H1 (cell line): ENCODE results near the gene ADARB2.
A peak's percentile ranks its signal among the peaks of the same experiment; 100 is the strongest.

Source experiments
- BRCA1 ChIP-seq: IDR thresholded peaks from 2 replicates; pipeline ENCODE4 v1.6.1; 2012; ENCODE audit warnings: low read depth, low read length, improper control_type of control experiment
- CBX5 ChIP-seq: fragments of 300-800, 300-1000 bp; sonication (generic); IDR thresholded peaks from 2 replicates; pipeline ENCODE4 v1.7.1; 2016; ENCODE audit warnings: antibody characterized with exemption, low read length, low read depth
- CEBPB ChIP-seq: IDR thresholded peaks from 2 replicates; pipeline ENCODE4 v1.6.1; 2012; ENCODE audit warnings: low read depth, low read length
- PHF8 ChIP-seq: fragments of 200-600 bp; sonication (generic); conservative IDR thresholded peaks from 2 replicates; pipeline ENCODE4 v1.7.1; 2012; ENCODE audit warnings: low read depth, mild to moderate bottlenecking, inconsistent platforms, low read length, moderate library complexity
- POLR2A ChIP-seq, 2 experiments: IDR thresholded peaks; 1 replicate in 1 of 2; 2 replicates in 1 of 2; pipeline ENCODE4 v1.6.1; 2011; ENCODE audit warnings: low read depth in 2 of 2, low read length in 2 of 2, mild to moderate bottlenecking in 2 of 2; ENCODE audit errors: control extremely low read depth in 1 of 2
- RBBP5 ChIP-seq: IDR thresholded peaks from 2 replicates; pipeline ENCODE4 v1.7.1; 2012; ENCODE audit warnings: low read depth, mild to moderate bottlenecking, inconsistent platforms, low read length, moderate library complexity, borderline replicate concordance
- RXRA ChIP-seq: IDR thresholded peaks from 2 replicates; pipeline ENCODE4 v1.6.1; 2011; ENCODE audit warnings: low read depth, mild to moderate bottlenecking, low read length, moderate library complexity; ENCODE audit not compliant: insufficient read depth
- SUZ12 ChIP-seq: fragments of 200-600 bp; sonication (generic); IDR thresholded peaks from 2 replicates; pipeline ENCODE4 v1.6.1; 2012; ENCODE audit warnings: mild to moderate bottlenecking, inconsistent platforms, low read length, moderate library complexity, mixed read lengths
- TAF7 ChIP-seq: optimal IDR thresholded peaks from 2 replicates; pipeline ENCODE3; 2011; ENCODE audit warnings: low read depth, mild to moderate bottlenecking, inconsistent platforms, low read length, moderate library complexity, borderline replicate concordance
- TEAD4 ChIP-seq: IDR thresholded peaks from 2 replicates; pipeline ENCODE4 v1.6.1; 2012; ENCODE audit warnings: low read depth, low read length, inconsistent platforms, mixed read lengths
- TF ChIP-seq, protein P1 (sequence below), 3 experiments: IDR thresholded peaks; 1 replicate in 2 of 3; 2 replicates in 1 of 3; pipeline versions ENCODE4 v1.5.1 to v1.6.1; 2011; ENCODE audit warnings: low read length in 3 of 3, mild to moderate bottlenecking in 3 of 3, inconsistent platforms in 2 of 3, low read depth in 1 of 3, moderate library complexity in 1 of 3; ENCODE audit not compliant: insufficient read depth in 1 of 3; ENCODE audit errors: control extremely low read depth in 1 of 3
- TF ChIP-seq, protein P2 (sequence below): IDR thresholded peaks from 2 replicates; pipeline ENCODE4 v1.6.1; 2012; ENCODE audit warnings: inconsistent platforms
- TF ChIP-seq, protein P3 (sequence below): IDR thresholded peaks from 2 replicates; pipeline ENCODE4 v1.6.1; 2012; ENCODE audit warnings: inconsistent platforms
- TF ChIP-seq, protein P4 (sequence below): IDR thresholded peaks from 2 replicates; pipeline ENCODE4 v1.6.1; 2011; ENCODE audit warnings: low read depth, mild to moderate bottlenecking, low read length; ENCODE audit not compliant: insufficient read depth

DNA sequence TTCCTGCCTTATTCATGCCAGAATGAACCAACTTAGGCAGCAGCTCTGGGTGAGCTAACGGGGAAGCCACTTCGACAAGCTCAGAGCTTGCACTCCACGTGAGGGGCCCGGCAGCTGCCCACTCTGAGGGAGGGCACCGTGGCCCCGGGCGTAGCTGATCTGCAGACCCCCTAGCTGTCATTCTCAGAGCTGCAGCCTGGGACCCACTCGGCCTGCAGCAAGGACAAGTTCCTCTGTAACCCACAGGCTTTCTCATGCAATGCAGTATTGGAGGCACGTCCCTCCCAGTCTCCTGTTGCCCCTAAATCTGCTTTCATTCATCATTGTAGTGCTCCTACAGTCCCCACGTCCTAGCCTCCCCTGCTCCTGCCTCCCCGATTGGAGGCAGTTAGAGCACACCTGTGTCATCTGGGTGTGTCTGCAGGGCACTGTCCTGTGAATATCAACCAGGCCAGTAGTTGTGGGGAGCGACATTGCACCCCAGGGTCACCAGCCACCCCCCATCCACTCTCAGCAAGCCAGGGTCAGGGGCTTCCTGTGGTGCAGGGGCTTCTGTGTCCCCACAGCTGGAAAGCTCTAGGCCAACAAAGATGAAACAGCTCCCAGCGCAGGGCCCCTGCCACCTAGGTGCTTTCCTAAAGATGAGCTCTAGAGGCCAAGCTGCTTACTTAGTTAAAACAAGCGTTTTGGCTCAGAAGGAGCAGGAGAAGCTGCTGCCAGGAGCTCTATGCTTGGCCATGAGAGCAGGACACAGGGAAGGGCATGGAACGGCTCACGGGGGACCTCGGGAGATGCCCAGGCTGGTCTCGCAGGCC is 333.6 kb downstream of the ADARB2 start:
- TF ChIP-seq BRCA1 (no peak), TEAD4 (no peak), SUZ12 (no peak), CEBPB (no peak), PHF8 (no peak), RBBP5 (no peak), CBX5 (no peak), RXRA (no peak), POLR2A (IDR thresholded peaks at IDR 0.05; ENCODE audit: control extremely low read depth in 1 of 2, low read depth in 2 of 2, low read length in 2 of 2) (no peak), TAF7 (no peak)
- TF ChIP-seq, protein P1, sequence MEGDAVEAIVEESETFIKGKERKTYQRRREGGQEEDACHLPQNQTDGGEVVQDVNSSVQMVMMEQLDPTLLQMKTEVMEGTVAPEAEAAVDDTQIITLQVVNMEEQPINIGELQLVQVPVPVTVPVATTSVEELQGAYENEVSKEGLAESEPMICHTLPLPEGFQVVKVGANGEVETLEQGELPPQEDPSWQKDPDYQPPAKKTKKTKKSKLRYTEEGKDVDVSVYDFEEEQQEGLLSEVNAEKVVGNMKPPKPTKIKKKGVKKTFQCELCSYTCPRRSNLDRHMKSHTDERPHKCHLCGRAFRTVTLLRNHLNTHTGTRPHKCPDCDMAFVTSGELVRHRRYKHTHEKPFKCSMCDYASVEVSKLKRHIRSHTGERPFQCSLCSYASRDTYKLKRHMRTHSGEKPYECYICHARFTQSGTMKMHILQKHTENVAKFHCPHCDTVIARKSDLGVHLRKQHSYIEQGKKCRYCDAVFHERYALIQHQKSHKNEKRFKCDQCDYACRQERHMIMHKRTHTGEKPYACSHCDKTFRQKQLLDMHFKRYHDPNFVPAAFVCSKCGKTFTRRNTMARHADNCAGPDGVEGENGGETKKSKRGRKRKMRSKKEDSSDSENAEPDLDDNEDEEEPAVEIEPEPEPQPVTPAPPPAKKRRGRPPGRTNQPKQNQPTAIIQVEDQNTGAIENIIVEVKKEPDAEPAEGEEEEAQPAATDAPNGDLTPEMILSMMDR (IDR thresholded peaks at IDR 0.05; ENCODE audit: control extremely low read depth in 1 of 3, insufficient read depth in 1 of 3, low read depth in 1 of 3, low read length in 3 of 3): peak; percentile 63 to 81 (median 80)
- TF ChIP-seq, protein P2, sequence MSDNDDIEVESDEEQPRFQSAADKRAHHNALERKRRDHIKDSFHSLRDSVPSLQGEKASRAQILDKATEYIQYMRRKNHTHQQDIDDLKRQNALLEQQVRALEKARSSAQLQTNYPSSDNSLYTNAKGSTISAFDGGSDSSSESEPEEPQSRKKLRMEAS: peak; percentile 58
- TF ChIP-seq, protein P3, sequence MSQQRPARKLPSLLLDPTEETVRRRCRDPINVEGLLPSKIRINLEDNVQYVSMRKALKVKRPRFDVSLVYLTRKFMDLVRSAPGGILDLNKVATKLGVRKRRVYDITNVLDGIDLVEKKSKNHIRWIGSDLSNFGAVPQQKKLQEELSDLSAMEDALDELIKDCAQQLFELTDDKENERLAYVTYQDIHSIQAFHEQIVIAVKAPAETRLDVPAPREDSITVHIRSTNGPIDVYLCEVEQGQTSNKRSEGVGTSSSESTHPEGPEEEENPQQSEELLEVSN: peak; percentile 45
- TF ChIP-seq, protein P4, sequence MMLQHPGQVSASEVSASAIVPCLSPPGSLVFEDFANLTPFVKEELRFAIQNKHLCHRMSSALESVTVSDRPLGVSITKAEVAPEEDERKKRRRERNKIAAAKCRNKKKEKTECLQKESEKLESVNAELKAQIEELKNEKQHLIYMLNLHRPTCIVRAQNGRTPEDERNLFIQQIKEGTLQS: no peak
